Right atrium auricular region (tissue), 2 donors: ENCODE results near the gene RGS6. TPM values are rescaled to one million over a fixed set of nuclear protein-coding genes. Genes with fewer than 3 reads are reported as not detected.
A peak's percentile ranks its signal among the peaks of the same experiment; 100 is the strongest.

Experiments
- DNase-seq: peaks from one replicate; pipeline ENCODE4 v3.0.0-alpha.2; 2019; ENCODE audit warnings: low spot score
- H3K27ac ChIP-seq, 2 donors: fragments of 200-600 bp; sonication (generic); 1 replicate in 1 of 2; 2 replicates in 1 of 2; pipeline ENCODE4 v1.5.1; 2016 to 2019
- H3K27me3 ChIP-seq, 2 donors: fragments of 200-600 bp; sonication (generic); one replicate each; pipeline versions ENCODE4 v1.5.1 to v1.6.0; 2017 to 2019
- H3K36me3 ChIP-seq: fragments of 200-600 bp; sonication (generic); one replicate; pipeline ENCODE4 v1.5.1; 2016
- H3K4me1 ChIP-seq, 2 donors: fragments of 200-600 bp; sonication (generic); one replicate each; pipeline versions ENCODE4 v1.5.1 to v1.6.0; 2017 to 2019
- H3K4me3 ChIP-seq, 2 donors: fragments of 200-600 bp; sonication (generic); 1 replicate in 1 of 2; 2 replicates in 1 of 2; pipeline ENCODE4 v1.5.1; 2017 to 2019; ENCODE audit warnings: mild to moderate bottlenecking in 1 of 2, moderate library complexity in 1 of 2
- H3K9me3 ChIP-seq, 2 donors: fragments of 200-600 bp; sonication (generic); one replicate each; pipeline ENCODE4 v1.5.1; 2019
- total RNA-seq, 2 donors: library from RNA; depleted of rRNA; stranded (reverse); fragments of >200 nt; gene quantifications; one replicate each; pipeline ENCODE4 v1.1.0, GENCODE V29; 2016
- TF ChIP-seq, protein P1 (sequence below), 2 donors: fragments of 200-600 bp; sonication (generic); IDR thresholded peaks; one replicate each; pipeline ENCODE4 v1.5.1; 2019; ENCODE audit warnings: antibody characterized with exemption in 2 of 2

Gene RGS6
- total RNA-seq, 2 donors from 2014 or later: 12.1 to 13.1 TPM

DNA sequence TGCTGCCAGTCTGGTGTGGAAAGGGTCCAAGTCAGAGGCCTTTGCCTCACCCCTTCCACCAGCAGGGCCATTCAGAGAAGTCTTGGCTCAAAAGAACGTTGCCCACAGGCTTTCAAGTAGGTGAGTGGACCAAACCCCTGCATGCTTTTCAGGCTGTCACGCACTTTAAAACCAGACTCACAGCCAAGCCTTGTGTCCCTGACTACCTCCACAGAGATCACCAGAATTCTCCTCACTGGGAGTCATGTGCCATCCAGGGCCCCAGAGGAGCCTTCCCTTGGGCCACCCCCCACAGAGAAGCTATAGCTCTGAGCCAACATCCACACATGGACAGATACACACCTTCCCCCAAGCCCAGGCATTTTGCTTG, 678.6 kb downstream of the RGS6 start:
- DNase-seq: peak; percentile 54
- H3K4me3 ChIP-seq: no peak overlapping the region
- no peaks in the 10 kb centered on the region for H3K9me3 ChIP-seq
- H3K27ac ChIP-seq: no peak overlapping the region
- no peaks in the 10 kb centered on the region for H3K36me3 ChIP-seq
- H3K4me1 ChIP-seq: peaks cover 0 to 26% of the 10 kb centered on the region in 2 donors
- no peaks in the 10 kb centered on the region for H3K27me3 ChIP-seq
- TF ChIP-seq, protein P1, sequence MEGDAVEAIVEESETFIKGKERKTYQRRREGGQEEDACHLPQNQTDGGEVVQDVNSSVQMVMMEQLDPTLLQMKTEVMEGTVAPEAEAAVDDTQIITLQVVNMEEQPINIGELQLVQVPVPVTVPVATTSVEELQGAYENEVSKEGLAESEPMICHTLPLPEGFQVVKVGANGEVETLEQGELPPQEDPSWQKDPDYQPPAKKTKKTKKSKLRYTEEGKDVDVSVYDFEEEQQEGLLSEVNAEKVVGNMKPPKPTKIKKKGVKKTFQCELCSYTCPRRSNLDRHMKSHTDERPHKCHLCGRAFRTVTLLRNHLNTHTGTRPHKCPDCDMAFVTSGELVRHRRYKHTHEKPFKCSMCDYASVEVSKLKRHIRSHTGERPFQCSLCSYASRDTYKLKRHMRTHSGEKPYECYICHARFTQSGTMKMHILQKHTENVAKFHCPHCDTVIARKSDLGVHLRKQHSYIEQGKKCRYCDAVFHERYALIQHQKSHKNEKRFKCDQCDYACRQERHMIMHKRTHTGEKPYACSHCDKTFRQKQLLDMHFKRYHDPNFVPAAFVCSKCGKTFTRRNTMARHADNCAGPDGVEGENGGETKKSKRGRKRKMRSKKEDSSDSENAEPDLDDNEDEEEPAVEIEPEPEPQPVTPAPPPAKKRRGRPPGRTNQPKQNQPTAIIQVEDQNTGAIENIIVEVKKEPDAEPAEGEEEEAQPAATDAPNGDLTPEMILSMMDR (IDR thresholded peaks at IDR 0.05): no peak

DNA sequence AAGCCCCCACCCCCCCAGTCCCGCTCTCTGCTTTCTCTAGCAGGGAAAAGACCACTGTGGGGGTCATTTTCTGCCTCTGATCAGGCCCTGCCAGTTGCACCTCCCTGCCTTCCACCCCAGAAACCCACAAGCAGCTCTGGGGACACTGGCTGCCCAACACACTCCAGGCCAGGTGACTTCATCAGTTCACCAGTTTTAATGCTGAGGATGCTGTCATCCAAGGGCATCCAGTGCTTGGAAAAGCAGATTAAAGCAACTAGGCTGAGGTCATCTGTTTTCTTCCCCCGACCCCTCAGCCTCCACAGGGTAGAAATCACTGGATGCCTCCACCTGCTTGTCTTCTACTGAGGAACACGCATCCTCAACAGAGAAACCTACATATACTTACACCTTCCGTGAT, 679.3 kb downstream of the RGS6 start:
- peaks cover 0 to 32% of the 10 kb centered on the region in 2 donors for H3K4me1 ChIP-seq
- no peak for DNase-seq
- H3K27me3 ChIP-seq: no peaks in the 10 kb centered on the region
- H3K36me3 ChIP-seq: no peaks in the 10 kb centered on the region
- no peak overlapping the region for H3K27ac ChIP-seq
- H3K4me3 ChIP-seq: no peak overlapping the region
- no peaks in the 10 kb centered on the region for H3K9me3 ChIP-seq
- TF ChIP-seq, protein P1 (IDR thresholded peaks at IDR 0.05): no peak

DNA sequence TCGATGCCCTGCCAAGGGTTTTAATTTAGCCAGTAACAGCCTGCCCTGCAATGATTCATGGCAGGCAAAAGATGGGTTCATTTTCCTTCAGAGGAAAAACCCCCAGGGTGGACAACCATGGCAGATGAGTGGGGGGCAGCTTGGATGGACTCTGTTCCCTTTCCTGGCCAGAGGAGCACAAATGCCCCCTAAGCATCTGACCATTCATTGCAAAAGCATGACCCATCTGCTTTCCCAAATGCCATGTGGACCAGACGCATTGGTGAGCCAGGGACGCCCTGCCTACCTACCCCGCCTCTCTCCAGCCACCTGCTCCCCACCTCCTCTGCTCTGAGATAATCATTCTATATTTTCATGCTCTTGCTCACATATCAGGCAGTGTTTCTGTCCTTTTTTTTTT, 679.8 kb downstream of the RGS6 start:
- no peak overlapping the region for H3K4me3 ChIP-seq
- H3K27me3 ChIP-seq: no peaks in the 10 kb centered on the region
- TF ChIP-seq, protein P1 (IDR thresholded peaks at IDR 0.05): no peak
- no peaks in the 10 kb centered on the region for H3K9me3 ChIP-seq
- H3K27ac ChIP-seq: no peak overlapping the region
- no peak for DNase-seq
- no peaks in the 10 kb centered on the region for H3K36me3 ChIP-seq
- H3K4me1 ChIP-seq: peaks cover 0 to 38% of the 10 kb centered on the region in 2 donors

DNA sequence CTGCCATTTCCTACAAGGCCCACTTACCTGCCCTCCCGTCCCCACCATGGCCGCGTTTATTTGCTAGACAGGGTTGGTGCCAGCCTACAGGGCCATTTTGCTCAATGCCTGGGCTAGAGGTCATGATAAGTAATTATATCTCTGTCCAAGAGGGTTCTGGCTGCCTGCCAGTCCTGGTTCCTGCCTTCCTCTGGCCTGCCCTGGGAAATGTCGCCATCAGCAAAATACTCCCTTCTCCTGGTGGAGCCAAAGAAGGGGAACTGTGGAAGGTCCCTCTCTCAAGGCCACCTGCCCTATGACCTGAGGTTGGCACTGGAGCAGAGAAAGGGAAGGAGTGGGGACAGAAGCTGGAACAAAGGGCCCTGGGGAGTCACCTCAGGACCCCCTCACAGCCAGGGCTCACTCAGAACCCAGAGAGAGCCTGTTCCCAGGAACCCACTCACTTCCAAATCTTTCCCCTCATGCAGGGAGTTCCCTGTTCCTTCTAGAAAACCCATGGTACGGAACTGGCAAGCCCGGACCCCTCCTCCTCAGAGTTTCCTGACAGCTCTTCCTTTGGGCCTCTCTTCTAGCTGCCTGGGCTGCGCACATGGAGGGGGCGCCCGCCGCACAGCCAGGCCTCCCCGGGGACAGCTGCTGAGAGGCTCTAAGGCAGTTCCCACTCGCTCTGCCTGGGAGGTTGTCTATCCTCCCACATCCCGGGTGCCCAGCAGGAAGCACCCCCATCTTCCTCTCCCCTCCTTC, 681.2 kb downstream of the RGS6 start:
- Histone ChIP-seq H3K4me3 (no peak overlapping the region), H3K36me3 (no peaks in the 10 kb centered on the region), H3K9me3 (no peaks in the 10 kb centered on the region), H3K27ac (peak overlapping the region; percentile 58 to 81), H3K4me1 (peaks cover 0 to 51% of the 10 kb centered on the region in 2 donors), H3K27me3 (no peaks in the 10 kb centered on the region)
- peak; percentile 68 for DNase-seq
- TF ChIP-seq, protein P1 (IDR thresholded peaks at IDR 0.05): no peak

DNA sequence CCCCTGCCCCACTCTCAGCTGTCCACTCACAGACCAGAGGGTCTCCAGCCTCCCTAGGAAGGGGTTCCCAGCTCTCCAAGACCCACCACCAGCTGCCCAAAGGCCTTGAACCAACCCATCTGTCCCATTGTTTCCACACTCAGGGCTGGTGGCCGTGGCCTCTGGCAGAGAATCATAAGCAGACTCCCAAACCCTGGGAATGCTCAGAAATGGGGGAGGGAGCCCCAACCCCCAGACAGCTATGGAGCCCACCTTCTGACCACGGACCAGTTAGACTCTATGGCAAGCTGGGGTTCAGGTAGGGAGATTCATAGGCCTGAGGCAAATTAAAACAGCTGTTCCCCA, 681.7 kb downstream of the RGS6 start:
- no peaks in the 10 kb centered on the region for H3K9me3 ChIP-seq
- H3K4me3 ChIP-seq: no peak overlapping the region
- TF ChIP-seq, protein P1 (IDR thresholded peaks at IDR 0.05): no peak
- peak; percentile 54 for DNase-seq
- no peaks in the 10 kb centered on the region for H3K36me3 ChIP-seq
- H3K27me3 ChIP-seq: no peaks in the 10 kb centered on the region
- peak overlapping the region; percentile 58 to 81 for H3K27ac ChIP-seq
- peaks cover 0 to 57% of the 10 kb centered on the region in 2 donors for H3K4me1 ChIP-seq

DNA sequence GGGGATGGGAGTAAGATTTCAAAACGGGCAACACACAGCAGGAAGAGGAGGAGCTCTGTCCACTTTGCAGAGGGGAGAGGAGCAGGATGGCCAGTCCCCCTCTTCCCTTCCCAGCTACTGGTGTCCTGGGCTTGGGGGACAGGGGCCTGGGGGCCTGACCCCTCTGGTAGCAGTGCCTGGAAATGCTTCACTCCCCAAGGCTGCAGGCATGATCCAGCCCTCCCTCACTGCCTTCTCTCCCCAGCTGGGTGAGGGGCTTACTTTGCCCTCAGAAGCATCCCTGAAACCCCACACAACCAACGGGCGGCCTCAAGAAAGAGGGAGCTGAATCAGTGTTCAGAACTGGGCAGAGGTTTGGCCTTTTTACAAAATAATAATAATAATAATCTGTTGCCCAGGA, 682.1 kb downstream of the RGS6 start:
- H3K4me1 ChIP-seq: peaks cover 0 to 61% of the 10 kb centered on the region in 2 donors
- DNase-seq: peak; percentile 47
- TF ChIP-seq, protein P1 (IDR thresholded peaks at IDR 0.05): no peak
- no peak overlapping the region for H3K4me3 ChIP-seq
- H3K36me3 ChIP-seq: no peaks in the 10 kb centered on the region
- no peaks in the 10 kb centered on the region for H3K27me3 ChIP-seq
- peak overlapping the region in 1 of 2 donors; percentile 81 for H3K27ac ChIP-seq
- H3K9me3 ChIP-seq: no peaks in the 10 kb centered on the region
